HG03025 (cell line): Measurements from ENCODE around the gene C1R.

Experiments
- ATAC-seq: cut with Tn5 transposase; IDR thresholded peaks from one replicate; pipeline ENCODE4 v1.9.1; 2021; ENCODE audit warnings: mild to moderate bottlenecking, moderate library complexity; ENCODE audit not compliant: unreplicated experiment, low FRiP score

Gene C1R

GRCh38 chr12:7092229-7092985, at the start of gene C1R:
C1R (minus strand) TSS chr12:7092445; CDS start chr12:7092388, 57 bp downstream.
- no peak for ATAC-seq

GRCh38 chr12:7141351-7142005, 49.2 kb upstream of the C1R start:
- ATAC-seq = no peak

DNA sequence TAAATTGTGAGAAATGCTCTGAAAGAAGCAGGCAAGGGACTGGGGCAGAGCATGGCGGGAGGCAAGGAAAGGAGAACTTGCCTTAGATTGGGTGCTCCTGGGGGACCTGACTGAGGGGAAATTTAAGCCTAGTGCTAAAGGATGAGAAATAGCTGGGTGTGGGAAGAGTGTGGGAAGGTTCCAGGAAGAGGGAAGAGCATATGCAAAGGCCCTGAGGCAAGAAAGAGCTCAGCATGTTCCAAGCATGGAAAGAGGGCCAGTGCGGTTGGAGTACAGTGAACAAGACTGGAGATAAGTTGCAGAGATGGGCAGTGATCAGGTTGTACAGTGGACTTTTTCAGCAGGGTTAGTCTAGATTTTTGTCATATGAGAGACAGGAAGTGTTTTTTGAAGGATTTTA, 47.0 kb upstream of the C1R start:
- ATAC-seq = no peak

DNA sequence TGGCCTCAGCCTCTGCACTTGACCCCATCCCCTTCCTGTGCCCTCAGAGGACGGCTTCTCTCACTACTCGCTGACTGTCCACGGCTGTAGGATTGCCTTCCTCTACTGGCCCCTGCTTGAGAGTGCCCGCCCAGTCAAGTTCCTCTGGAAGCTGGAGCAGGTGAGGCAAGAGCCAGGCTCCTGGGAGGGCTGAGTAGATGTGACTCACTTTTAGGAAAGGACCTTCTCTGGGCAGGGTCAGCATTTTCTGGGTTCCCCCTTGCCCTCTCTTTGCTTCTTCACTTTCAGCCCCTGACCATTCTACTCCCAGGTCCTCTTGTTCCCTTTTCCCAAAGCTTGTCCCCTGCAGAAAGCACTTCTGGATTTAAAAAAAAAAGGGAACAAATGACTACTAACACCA, 45.7 kb upstream of the C1R start:
- no peak for ATAC-seq

- ATAC-seq = no peak
Observed at GRCh38 chr12:7136676-7137075, 44.4 kb upstream of the C1R start.

- ATAC-seq = no peak
Observed at GRCh38 chr12:7136071-7136470, 43.8 kb upstream of the C1R start.

DNA sequence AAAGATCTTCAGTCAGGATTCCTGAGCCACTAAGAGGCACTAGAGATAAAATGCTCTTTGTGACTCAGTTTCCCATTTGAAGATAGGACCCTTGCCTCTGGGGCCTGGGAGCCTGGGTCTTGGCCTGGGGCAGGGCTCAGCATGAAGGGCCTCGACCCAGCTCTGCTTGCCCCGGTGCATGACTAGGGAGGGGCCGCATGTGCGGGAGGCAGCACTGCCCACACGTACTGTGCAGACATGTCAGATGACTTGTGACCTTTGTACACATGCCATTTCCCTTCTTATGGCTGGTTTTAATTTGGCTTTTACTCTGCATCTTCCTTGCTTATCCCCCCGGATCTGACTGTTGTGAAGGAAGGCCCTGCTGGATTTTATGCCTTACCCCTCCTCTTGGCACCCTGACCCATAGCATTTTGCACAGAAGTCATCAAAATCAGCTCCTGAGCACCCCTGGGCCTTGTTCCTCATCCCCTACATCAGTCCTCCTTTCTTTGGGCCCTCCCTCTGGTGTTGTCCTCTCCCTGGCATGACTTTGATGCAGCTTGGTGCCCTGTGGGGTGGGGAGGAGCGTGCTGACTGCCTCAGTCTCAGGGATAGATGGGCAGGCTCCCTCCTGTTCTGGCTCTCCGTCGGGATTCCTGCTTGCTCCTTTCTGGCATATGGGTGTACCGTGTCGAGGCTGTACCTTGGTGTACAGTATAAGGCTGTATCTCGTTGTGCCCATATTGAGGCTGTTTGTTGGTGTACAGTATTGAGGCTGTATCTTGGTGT, 42.3 kb upstream of the C1R start:
- no peak for ATAC-seq

DNA sequence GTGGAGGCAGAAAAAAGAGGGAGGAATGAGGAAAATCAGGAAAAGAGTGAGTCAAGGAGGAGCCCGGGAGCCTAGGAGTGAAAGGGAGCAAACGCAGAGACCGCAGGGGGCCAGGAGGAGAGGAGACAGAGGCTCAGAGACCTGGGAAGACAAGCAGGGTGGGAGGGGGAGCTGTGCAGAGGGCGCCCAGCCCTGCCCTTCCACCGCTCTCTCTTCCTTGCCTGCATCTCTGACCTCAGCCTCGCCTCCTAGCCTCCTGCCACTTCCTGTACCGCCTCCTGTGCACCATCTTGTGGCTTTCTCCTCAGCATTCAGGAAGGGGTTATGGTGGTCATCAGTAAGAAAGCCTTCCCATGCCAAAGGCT, 39.2 kb upstream of the C1R start:
- no peak for ATAC-seq

- ATAC-seq = no peak
Observed at GRCh38 chr12:7130701-7131501, 38.7 kb upstream of the C1R start.

GRCh38 chr12:7129872-7130691, 37.8 kb upstream of the C1R start, which contains the start of gene CLSTN3:
CLSTN3 (plus strand) TSS chr12:7130371; CDS start chr12:7130649, 278 bp downstream.
- ATAC-seq = no peak

- no peak for ATAC-seq
Observed at GRCh38 chr12:7129287-7129871, 37.1 kb upstream of the C1R start.

- ATAC-seq = no peak
Observed at GRCh38 chr12:7128681-7129286, 36.5 kb upstream of the C1R start, which contains the start of gene RBP5. RBP5 (minus strand) TSS chr12:7128889; CDS start chr12:7128775, 114 bp downstream.

GRCh38 chr12:7127916-7128626, 35.8 kb upstream of the C1R start:
- no peak for ATAC-seq

- ATAC-seq = no peak
Observed at GRCh38 chr12:7125632-7126227, 33.5 kb upstream of the C1R start.

GRCh38 chr12:7123806-7124522, 31.7 kb upstream of the C1R start:
- ATAC-seq = no peak

DNA sequence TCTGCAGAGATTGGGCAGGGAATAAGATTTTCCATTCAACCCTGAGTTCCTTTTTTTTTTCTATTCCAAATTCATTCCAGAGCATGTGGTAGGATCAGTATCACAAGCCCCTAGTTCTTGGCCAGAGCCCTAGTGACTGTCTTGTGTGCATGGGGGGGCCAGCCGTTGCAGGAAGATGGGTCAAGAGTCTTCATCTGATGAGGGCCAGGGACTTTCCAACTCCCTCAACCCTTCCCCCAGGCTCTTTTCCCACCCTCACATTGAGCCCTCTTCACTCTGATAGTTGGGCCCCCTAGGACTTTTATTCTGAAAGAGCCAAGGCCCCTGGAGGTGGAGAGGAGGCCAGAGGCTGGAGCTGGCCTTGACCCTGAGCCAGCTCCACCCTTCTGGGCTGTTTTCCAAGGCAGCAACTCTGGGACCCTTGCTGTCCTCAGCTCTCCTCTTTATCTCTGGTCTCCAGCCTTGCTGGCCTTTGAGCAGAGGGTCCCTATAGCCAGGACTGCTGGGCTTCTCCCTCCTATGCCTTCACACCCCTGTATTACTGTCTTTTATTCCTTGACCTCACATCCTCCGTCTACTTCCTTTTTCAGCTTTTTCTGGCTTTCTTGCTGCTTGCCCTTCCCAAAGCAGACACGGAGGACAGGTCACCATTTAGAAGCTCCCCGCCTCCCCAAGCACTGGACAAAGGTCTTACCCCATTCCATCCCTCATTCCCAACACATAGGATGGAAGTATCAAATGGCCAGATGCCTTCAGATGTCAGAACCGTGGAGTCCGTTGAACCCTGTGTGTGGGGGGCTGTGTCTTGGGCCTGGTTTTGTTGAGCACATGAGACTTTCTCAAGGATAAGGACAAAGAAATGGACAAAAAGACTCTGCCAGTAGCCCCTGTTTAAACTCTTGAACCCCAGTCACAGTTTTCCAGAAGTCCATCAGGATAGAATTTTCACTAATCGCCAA, 30.8 kb upstream of the C1R start:
- ATAC-seq = no peak
